GM20431 (cell line): ENCODE data around the gene PKD2.

Source experiments
- in situ Hi-C: fragments of 300-500 bp; cut with MseI, MboI; formaldehyde crosslinking; loops from one replicate; pipeline ENCODE4 v1.15.0; 2020; ENCODE audit warnings: low sequenced_read_pairs; ENCODE audit not compliant: unreplicated experiment

The PKD2 gene

DNA sequence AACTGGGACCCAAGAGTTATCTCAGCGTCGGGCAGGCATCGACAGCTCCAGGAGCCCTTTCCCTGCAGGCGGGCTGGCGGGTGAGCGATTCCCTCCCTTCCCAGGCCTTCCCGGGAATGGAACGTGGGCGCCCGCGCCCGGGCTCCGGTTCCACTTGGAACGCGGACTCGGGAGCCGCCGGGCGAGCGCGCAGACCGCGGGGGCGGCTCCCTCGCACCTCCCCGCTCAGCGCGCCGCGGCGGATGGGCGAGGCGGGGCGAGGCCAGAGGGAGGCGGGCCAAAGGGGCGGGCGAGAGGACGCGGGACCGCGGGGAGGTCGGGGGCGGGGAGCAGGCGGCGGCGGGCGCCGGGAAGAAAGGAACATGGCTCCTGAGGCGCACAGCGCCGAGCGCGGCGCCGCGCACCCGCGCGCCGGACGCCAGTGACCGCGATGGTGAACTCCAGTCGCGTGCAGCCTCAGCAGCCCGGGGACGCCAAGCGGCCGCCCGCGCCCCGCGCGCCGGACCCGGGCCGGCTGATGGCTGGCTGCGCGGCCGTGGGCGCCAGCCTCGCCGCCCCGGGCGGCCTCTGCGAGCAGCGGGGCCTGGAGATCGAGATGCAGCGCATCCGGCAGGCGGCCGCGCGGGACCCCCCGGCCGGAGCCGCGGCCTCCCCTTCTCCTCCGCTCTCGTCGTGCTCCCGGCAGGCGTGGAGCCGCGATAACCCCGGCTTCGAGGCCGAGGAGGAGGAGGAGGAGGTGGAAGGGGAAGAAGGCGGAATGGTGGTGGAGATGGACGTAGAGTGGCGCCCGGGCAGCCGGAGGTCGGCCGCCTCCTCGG is at the start of gene PKD2:
Gene PKD2, plus strand, starts transcription at position 332 of the 818 bp plus-strand sequence. Its CDS starts 99 bp downstream, at position 431.
- in situ Hi-C loops: no loop called here

DNA sequence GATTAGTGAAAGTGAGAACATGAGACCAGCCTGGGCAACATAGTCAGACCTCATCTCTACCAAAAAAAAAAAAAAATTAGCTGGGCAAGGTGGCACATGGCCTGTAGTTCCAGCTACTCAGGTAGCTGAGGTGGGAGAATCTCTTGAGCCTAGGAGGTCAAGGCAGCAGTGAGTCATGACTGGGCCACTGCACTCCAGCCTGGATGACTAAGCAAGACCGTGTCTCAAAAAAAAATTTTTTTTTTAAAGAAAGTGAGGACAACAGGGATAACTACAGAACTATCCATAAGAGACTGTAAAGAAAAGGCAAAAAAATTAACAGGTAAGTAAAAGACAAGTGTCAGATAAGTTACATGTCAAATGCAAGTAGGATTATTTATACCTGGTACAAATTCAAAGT is 45.4 kb upstream of the PKD2 start:
- in situ Hi-C loops: no loop called here

DNA sequence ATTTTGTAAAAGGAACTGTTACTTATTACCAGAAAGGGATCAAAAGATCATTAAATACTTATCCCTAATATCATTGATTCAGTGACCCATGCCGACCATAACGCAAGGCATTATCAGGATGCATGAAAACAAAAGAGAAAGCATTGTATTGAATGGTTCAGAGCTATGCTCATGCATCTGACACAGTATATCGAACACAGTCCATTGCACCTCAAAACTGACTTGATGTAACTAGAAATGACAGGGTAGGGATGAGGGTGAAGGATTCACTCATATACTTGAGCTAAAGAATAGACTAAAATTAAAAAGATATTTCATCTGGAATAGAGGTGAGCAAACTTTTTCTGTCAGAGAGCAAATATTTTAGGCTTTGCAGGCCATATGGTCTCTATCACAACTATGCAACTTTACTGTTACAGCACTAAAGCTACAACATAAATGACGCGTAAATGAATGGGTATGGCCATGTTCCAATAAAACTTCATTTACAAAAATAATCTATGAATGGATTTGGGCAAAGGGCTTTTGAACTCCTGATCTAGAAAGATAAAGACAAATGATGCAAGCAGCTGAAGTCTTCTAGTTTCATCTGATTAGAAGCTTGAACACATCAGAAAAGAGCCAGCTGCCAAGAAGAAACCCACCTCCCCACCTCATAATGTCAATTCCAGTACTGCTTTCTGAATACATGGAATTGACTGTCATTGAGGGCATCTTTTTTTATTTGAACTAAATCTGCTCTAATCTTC is 44.9 kb upstream of the PKD2 start:
- in situ Hi-C loops: no loop called here

DNA sequence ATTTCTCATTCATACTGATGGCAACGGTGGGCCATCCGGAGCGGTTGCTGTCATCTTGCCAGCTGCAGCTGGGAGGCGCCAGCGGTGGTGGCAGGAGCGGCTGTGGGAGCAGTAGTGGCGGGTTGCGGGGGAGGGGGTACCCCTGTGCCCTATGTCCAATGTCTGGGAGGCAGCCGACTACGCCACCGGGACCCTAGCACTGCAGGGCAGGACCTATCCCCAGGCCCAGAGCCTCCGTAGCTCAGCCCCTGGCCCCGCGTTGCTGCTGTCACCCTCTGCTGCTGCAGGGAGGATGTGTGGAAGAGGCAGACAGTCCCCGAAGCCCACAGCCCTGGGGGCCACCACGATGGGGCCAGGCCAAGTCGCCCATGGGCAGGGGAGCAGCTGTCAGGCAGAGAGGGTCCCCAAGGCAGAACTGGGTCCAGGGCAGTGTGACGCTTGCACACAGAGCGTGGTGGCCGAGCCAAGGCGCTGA is 41.9 kb upstream of the PKD2 start:
- in situ Hi-C loops: no loop called here

DNA sequence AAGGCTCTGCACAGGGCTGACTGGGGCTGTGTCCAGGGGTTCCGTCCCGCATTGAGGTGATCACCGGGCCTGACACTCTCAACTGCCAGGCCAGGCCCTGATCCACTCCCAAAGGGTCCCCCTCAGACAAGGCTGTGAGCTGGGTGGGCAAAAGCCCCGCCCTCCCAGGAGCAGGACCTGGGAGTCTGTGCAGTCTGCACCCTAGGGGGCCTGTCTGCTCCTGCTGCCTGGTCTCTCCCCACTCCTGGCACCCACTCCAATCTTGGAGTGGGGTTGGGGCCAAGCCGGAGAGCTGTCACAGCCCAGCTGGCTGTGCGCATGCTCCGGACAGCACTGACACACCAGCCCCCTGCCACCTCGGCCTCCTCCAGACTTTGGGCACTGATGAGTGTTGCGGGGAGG is 41.3 kb upstream of the PKD2 start:
- in situ Hi-C loops: no loop called here

DNA sequence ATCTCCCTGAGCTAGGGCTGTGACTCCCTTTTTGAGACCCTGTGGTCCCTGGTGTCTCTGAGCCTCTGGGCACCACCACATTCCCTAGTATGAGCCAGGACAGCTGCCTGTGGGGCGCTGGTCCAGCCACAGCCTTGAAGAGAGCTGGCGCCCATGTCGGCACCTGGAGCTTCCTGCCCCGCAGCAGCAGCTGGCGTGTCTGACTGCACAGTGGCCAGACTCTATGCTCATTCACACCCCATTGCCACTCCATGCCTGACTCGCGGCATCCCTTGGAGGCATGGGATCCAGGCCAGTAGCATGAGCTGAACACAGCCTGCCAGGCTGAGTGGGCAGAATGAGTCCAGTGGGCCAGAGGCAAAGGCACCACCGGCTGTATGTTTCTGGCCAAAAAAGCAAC is 40.2 kb upstream of the PKD2 start:
- in situ Hi-C loops: no loop called here

DNA sequence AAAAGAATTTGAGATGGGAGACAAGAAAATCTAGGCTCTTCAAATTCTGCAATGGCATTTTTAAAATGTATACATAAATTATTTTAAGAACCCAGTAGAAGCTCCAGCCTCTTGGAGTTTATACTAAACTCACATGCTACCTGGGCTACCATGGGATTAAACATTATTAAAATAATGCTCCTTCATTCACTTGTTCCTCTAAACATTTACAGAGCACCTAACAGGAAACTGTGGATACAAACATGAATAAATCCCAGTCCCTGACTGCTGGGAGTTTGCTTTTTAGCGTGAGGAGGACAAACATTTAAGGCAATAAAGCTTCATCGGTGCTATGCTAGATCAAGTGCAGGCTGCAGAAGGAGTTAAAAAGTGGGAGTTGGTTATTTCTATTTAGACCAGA is 37.3 kb upstream of the PKD2 start:
- in situ Hi-C loops: no loop called here

DNA sequence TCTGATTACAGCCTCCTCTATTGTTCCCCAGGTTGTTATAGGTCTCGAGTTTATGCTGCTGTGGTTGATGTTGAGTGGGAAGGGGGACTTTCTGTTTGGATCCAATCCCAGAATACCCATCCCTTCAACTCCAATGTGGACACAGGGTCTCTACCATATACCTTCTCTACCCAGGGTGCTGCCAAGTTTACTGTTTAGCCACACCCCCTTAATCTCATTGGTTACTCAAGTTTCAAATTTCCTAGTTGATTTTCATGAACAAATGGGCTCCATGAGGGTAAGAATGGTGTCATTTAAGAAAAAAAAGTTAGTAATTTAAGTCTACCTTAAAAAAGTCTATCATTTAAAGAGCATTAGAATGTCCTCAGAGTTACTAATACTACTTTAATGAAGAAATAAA is 35.6 kb upstream of the PKD2 start:
- in situ Hi-C loops: no loop called here

DNA sequence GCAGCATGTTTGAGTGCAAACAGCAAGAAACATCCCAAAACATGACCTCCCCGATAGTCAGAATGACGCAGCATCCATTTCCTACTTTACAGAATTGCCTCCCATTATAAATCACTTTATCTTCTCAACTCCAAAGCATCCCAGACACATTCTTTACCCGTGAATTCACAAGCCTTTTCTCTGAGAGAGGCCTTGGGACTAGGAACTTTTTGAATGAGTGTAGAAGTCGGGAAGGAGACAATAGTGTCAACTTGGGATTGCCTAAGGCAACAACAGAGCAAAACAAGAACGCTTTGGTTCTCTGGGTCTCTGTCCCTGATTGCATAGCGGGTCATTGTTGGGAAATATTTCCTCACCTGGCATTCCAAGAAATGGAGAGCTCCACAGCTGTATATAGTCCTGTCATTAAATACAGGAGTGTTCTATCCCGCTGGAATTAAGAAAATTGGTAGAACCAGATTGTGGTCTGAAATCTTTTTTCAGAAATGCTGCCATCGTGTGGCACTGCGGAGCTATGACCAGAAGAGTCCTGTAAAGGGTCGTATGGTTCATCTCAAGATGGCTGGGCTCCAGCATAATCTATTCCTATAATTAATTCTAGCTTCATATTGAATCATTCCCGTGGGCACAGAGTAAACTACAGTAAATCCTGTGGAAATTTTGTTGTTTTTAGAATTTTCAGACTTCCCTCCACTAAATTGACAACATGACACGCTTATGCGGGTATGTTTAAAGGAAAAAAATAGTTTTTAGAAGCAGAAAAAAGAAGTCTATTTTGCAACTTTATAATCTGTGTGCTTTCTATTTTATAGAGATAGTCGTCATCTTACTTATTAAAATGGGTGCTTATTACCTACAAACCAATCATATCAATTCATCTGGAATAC is 33.9 kb upstream of the PKD2 start:
- in situ Hi-C loops: no loop called here

DNA sequence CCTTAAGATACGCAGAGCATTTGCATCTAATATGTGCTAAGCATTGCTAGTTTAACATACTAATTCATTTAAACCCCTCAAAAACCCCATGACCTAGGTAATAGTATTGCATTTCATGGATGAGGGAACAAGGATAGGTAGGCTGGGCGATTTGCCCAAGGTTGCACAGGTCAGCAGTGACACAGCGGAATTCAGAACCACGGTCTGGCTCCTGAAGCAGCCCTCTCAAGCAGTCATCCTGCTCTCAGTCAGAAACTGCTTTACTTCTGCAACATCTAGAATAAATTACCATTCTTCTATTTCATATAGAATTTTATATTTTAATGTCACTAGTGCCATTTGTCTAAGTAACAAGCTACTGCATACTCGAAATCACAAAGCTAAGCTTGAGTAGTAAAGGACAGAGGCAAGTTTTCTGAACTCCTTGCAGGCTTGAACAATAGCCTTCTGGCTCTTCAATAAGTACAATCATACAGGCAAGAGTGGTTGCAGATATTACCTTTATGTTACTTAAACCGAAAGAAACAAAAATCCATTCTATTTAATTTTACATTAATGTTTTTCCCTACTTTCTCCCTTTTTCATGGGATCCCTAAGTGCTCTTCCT is 32.5 kb upstream of the PKD2 start:
- in situ Hi-C loops: no loop called here

DNA sequence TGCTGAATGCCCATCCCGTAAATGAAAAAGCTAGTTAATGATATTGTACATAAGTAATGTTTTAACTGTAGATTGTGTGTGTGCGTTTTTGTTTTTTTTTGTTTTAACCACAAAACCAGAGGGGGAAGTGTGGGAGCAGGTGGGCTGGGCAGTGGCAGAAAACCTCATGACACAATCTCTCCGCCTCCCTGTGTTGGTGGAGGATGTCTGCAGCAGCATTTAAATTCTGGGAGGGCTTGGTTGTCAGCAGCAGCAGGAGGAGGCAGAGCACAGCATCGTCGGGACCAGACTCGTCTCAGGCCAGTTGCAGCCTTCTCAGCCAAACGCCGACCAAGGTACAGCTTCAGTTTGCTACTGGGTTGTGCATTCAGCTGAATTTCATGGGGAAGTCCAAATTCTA is 32.0 kb upstream of the PKD2 start, which contains the start of gene SPP1:
Gene SPP1, plus strand, starts transcription at position 249 of the 400 bp plus-strand sequence. CDS start 1,182 bp downstream, outside the sequence.
- in situ Hi-C loops: no loop called here

DNA sequence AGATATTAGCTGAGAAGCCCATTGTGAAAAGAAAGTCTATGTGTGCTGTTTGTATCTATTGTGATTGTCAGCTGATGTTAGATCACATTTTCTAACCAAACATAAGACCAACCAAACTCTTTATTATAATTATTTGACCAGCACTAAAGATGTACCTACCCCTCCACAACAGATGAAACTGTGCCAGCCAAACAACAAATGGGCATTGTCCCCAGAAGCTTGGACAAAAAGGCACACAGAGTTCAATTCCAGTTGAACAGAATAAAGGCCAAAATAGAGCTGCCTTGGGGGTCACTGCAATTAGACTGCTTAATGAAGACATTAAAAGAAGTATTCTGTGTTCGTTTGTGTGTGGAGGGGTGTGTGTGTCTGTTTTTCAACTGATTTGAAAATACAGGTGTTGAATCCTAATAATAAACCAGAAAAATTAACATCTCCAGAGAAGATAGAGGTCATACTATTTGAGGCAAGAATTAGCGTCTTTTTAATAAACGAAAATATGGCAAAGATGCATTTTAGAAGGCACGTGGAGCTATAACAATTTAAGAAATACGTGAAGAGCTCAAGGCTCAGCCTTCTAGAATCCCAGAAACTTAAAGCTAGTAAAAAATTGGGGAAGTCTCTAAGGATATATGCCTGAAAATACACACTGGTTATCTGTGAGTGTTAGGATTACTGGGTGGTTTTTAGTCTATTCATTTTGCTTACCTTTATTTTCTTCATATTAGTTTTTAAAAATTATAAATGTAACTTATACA is 29.7 kb upstream of the PKD2 start:
- in situ Hi-C loops: no loop called here

DNA sequence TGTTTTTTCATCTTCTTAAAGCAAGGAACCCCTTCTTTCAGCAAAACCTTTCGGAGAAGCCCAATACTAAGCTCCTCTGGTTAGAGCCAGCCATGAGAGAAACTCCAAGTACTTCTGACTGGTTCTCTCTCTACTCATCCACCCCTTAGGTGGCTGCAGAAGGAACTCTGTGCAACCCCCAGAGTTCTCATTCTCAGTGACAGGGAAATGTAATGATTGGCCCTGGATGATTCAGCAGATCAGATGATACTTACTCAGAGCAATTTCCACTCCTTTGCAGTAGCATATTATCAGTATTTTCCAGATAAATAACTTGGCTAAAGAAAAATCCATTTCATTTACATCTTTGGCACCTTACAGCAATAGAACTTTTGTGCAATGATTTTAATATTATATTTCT is 28.8 kb upstream of the PKD2 start:
- in situ Hi-C loops: no loop called here

DNA sequence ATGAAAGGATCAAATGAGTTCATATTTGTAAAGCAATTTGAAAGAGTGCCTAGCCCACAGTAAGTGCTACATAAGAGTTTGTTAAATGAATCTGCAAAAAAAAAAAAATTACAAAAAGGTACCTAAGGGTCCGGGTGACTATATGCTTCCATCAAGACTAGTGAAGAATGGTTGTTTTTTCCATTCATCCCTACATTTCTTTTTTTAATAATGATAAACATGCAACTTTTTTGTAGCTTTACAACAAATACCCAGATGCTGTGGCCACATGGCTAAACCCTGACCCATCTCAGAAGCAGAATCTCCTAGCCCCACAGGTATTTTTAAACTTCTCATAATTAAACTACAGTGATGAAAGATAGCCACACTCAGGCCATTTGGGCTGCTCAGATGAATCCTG is 27.6 kb upstream of the PKD2 start:
- in situ Hi-C loops: no loop called here

DNA sequence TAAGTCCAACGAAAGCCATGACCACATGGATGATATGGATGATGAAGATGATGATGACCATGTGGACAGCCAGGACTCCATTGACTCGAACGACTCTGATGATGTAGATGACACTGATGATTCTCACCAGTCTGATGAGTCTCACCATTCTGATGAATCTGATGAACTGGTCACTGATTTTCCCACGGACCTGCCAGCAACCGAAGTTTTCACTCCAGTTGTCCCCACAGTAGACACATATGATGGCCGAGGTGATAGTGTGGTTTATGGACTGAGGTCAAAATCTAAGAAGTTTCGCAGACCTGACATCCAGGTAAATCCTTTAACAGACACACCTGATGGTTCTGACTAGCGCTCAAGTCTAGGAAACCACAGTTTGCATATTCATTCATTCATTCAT is 25.9 kb upstream of the PKD2 start:
- in situ Hi-C loops: no loop called here

DNA sequence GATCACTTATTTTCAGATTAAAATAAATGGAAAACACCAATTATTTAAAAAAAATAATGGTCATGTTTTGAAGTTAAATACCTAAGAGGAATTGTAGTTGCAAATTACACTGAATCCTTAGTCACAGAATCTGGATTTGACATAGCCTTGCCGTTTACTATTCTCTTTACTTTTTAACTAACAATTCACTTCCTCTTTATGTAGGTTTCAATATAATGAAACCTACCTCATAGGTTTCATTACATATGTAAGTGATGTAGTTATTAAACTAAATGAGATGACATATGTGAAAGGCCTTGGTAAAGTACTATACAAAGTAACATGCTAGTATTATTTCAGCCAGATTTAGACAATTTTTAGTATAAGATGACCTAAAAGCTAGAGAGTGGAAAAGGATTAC is 25.4 kb upstream of the PKD2 start:
- in situ Hi-C loops: no loop called here

DNA sequence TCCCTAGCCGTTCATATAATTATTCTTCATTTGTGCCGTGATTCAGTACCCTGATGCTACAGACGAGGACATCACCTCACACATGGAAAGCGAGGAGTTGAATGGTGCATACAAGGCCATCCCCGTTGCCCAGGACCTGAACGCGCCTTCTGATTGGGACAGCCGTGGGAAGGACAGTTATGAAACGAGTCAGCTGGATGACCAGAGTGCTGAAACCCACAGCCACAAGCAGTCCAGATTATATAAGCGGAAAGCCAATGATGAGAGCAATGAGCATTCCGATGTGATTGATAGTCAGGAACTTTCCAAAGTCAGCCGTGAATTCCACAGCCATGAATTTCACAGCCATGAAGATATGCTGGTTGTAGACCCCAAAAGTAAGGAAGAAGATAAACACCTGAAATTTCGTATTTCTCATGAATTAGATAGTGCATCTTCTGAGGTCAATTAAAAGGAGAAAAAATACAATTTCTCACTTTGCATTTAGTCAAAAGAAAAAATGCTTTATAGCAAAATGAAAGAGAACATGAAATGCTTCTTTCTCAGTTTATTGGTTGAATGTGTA is 24.9 kb upstream of the PKD2 start:
- in situ Hi-C loops: no loop called here

DNA sequence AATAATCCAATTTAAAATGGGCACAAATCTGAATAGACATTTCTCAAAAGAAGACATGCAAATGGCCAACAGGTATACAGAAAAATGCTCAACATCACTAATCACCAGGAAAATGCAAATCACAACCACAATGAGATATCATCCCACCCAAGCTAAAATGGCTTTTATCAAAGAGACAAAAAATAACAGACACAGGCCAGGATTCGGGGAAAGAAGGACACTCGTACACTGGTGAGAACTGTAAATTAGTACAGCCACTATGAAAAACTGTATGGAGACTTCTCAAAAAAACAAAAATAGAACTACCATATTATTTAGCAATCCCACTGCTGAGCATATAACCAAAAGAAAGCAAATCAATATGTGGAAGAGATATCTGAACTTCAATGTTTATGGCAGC is 23.4 kb upstream of the PKD2 start:
- in situ Hi-C loops: no loop called here
